ENCODE results near the gene MBNL1. TPM values are rescaled to one million over a fixed set of nuclear protein-coding genes. Genes with fewer than 3 reads are reported as not detected.

Gene MBNL1
- total RNA-seq, 1 donor from 2014 or later: 14.7 TPM

- no peaks in the 10 kb centered on the region for H3K27me3 Mint-ChIP-seq (ENCODE audit: insufficient read depth, low read depth)
- peaks cover 5% of the 10 kb centered on the region for H3K79me2 ChIP-seq (ENCODE audit: low read depth)
- H3K36me3 ChIP-seq: no peaks in the 10 kb centered on the region
- peak overlapping the region; percentile 8 for H3K4me2 ChIP-seq
- H3K27me3 ChIP-seq: no peaks in the 10 kb centered on the region
- H3K9ac ChIP-seq: no peak overlapping the region
- H3K27ac ChIP-seq: peak overlapping the region; percentile 55
- no peak overlapping the region for H3K4me3 ChIP-seq
- no peaks in the 10 kb centered on the region for H3K9me3 ChIP-seq (ENCODE audit: low read depth)
- peaks cover 16% of the 10 kb centered on the region for H3K4me1 Mint-ChIP-seq
- H3K4me3 Mint-ChIP-seq: no peak overlapping the region
- TF ChIP-seq EZH2 (IDR thresholded peaks at IDR 0.05) (no peak), CTCF (IDR thresholded peaks at IDR 0.05) (no peak), EZH2phosphoT487 (IDR thresholded peaks at IDR 0.05) (no peak)
- H3K4me1 ChIP-seq: peaks cover 51% of the 10 kb centered on the region
- no peak for DNase-seq (ENCODE audit: low spot score)
- no peaks in the 10 kb centered on the region for H3K36me3 Mint-ChIP-seq
- H2AFZ ChIP-seq (replicated peaks): peak overlapping the region; percentile 13
- H3K9me3 Mint-ChIP-seq: no peaks in the 10 kb centered on the region
- peaks cover 10% of the 10 kb centered on the region for H3F3A ChIP-seq (ENCODE audit: low read depth)
- no peak overlapping the region for H3K27ac Mint-ChIP-seq
- no peaks in the 10 kb centered on the region for H4K20me1 ChIP-seq (ENCODE audit: low read depth)
These were observed 113.2 kb downstream of the MBNL1 start for GRCh38 chr3:152381881-152382295.

GRCh38 chr3:152382312-152383135 is 113.8 kb downstream of the MBNL1 start:
- no peaks in the 10 kb centered on the region for H3K36me3 ChIP-seq
- Mint-ChIP-seq H3K4me3 (no peak overlapping the region), H3K36me3 (peaks cover 2% of the 10 kb centered on the region), H3K9me3 (no peaks in the 10 kb centered on the region), H3K4me1 (peaks cover 16% of the 10 kb centered on the region), H3K27me3 (ENCODE audit: insufficient read depth, low read depth) (no peaks in the 10 kb centered on the region), H3K27ac (no peak overlapping the region)
- H3K27ac ChIP-seq: peak overlapping the region; percentile 49
- peak overlapping the region; percentile 4 for H3K4me2 ChIP-seq
- peaks cover 51% of the 10 kb centered on the region for H3K4me1 ChIP-seq
- TF ChIP-seq EZH2phosphoT487 (IDR thresholded peaks at IDR 0.05) (no peak), CTCF (IDR thresholded peaks at IDR 0.05) (no peak), EZH2 (IDR thresholded peaks at IDR 0.05) (no peak)
- no peak overlapping the region for H3K4me3 ChIP-seq
- H2AFZ ChIP-seq (replicated peaks): no peak overlapping the region
- H3K9me3 ChIP-seq (ENCODE audit: low read depth): no peaks in the 10 kb centered on the region
- no peak for DNase-seq (ENCODE audit: low spot score)
- H4K20me1 ChIP-seq (ENCODE audit: low read depth): no peaks in the 10 kb centered on the region
- H3K79me2 ChIP-seq (ENCODE audit: low read depth): peaks cover 5% of the 10 kb centered on the region
- peaks cover 10% of the 10 kb centered on the region for H3F3A ChIP-seq (ENCODE audit: low read depth)
- no peaks in the 10 kb centered on the region for H3K27me3 ChIP-seq
- H3K9ac ChIP-seq: no peak overlapping the region

GRCh38 chr3:152383136-152383606 is 114.4 kb downstream of the MBNL1 start:
- Mint-ChIP-seq H3K9me3 (no peaks in the 10 kb centered on the region), H3K4me1 (peaks cover 16% of the 10 kb centered on the region), H3K4me3 (no peak overlapping the region), H3K36me3 (peaks cover 2% of the 10 kb centered on the region), H3K27me3 (ENCODE audit: insufficient read depth, low read depth) (no peaks in the 10 kb centered on the region), H3K27ac (no peak overlapping the region)
- H3K9ac ChIP-seq: no peak overlapping the region
- H3K4me1 ChIP-seq: peaks cover 51% of the 10 kb centered on the region
- no peaks in the 10 kb centered on the region for H3K27me3 ChIP-seq
- peak overlapping the region; percentile 49 for H3K27ac ChIP-seq
- DNase-seq (ENCODE audit: low spot score): no peak
- no peaks in the 10 kb centered on the region for H3K9me3 ChIP-seq (ENCODE audit: low read depth)
- H3K4me3 ChIP-seq: no peak overlapping the region
- H3K4me2 ChIP-seq: peak overlapping the region; percentile 4
- TF ChIP-seq EZH2 (IDR thresholded peaks at IDR 0.05) (no peak), CTCF (IDR thresholded peaks at IDR 0.05) (no peak), EZH2phosphoT487 (IDR thresholded peaks at IDR 0.05) (no peak)
- H3K79me2 ChIP-seq (ENCODE audit: low read depth): peaks cover 5% of the 10 kb centered on the region
- peaks cover 10% of the 10 kb centered on the region for H3F3A ChIP-seq (ENCODE audit: low read depth)
- no peaks in the 10 kb centered on the region for H3K36me3 ChIP-seq
- H2AFZ ChIP-seq (replicated peaks): no peak overlapping the region
- no peaks in the 10 kb centered on the region for H4K20me1 ChIP-seq (ENCODE audit: low read depth)

Data from neural progenitor cell (in vitro differentiated cells).